ENCODE measurements around the gene TYR. TPM values are rescaled to one million over a fixed set of nuclear protein-coding genes. Genes with fewer than 3 reads are reported as not detected.

Gene TYR
- total RNA-seq, 1 experiment from 2014 or later, result not detected

- in situ Hi-C loops (cut with HindIII; ENCODE audit: low pct_unique_long_range_greater_than_20kb, low sequenced_read_pairs), result no loop called here
- H3K27ac ChIP-seq (ENCODE audit: low read length), result no peak overlapping the region
- no TSS peak for BruUV-seq (replicated peaks)
- ChIA-PET POLR2A (no interaction called here), CTCF (no interaction called here)
- no peaks in the 10 kb centered on the region for H3K27me3 ChIP-seq (ENCODE audit: control insufficient read depth, insufficient read depth, low read length)
- ATAC-seq (no peak), DNase-seq (ENCODE audit: low read depth, low spot score) (no peak)
- no peaks in the 10 kb centered on the region for H3K36me3 ChIP-seq (ENCODE audit: control insufficient read depth, insufficient read depth, low read length)
- intact Hi-C loops (cut with micrococcal nuclease; ENCODE audit: unreplicated experiment), result no loop called here
- no peaks in the 10 kb centered on the region for H3K4me1 ChIP-seq (ENCODE audit: control insufficient read depth, insufficient read depth, low read length)
- 0 out of 2 replicates have a peak, but pooled peaks cover 3% of the 10 kb centered on the region for H3K9me3 ChIP-seq (ENCODE audit: control insufficient read depth, insufficient read depth, low read depth, low read length)
- no peak overlapping the region for H3K4me3 ChIP-seq (ENCODE audit: low read depth in 2 of 2, low read length in 2 of 2)
- TF ChIP-seq, protein P1, sequence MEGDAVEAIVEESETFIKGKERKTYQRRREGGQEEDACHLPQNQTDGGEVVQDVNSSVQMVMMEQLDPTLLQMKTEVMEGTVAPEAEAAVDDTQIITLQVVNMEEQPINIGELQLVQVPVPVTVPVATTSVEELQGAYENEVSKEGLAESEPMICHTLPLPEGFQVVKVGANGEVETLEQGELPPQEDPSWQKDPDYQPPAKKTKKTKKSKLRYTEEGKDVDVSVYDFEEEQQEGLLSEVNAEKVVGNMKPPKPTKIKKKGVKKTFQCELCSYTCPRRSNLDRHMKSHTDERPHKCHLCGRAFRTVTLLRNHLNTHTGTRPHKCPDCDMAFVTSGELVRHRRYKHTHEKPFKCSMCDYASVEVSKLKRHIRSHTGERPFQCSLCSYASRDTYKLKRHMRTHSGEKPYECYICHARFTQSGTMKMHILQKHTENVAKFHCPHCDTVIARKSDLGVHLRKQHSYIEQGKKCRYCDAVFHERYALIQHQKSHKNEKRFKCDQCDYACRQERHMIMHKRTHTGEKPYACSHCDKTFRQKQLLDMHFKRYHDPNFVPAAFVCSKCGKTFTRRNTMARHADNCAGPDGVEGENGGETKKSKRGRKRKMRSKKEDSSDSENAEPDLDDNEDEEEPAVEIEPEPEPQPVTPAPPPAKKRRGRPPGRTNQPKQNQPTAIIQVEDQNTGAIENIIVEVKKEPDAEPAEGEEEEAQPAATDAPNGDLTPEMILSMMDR (IDR thresholded peaks at IDR 0.05), result no peak
- TF ChIP-seq TCF7L2 (IDR thresholded peaks at IDR 0.05; ENCODE audit: low read depth, low read length) (no peak), REST (IDR thresholded peaks at IDR 0.05; ENCODE audit: insufficient read depth in 1 of 2, low read depth in 2 of 2, low read length in 1 of 2) (no peak), SIN3A (IDR thresholded peaks at IDR 0.05; ENCODE audit: borderline replicate concordance, insufficient read depth, low read depth, low read length) (no peak), POLR2AphosphoS5 (IDR thresholded peaks at IDR 0.05; ENCODE audit: low read depth, low read length) (no peak)
Observed at GRCh38 chr11:89163686-89164085, 14.0 kb upstream of the TYR start.

GRCh38 chr11:89168396-89168795, 9.3 kb upstream of the TYR start:
- no TSS peak for BruUV-seq (replicated peaks)
- H3K27me3 ChIP-seq (ENCODE audit: control insufficient read depth, insufficient read depth, low read length), result no peaks in the 10 kb centered on the region
- ChIA-PET CTCF (no interaction called here), POLR2A (no interaction called here)
- H3K9me3 ChIP-seq (ENCODE audit: control insufficient read depth, insufficient read depth, low read depth, low read length), result no peaks in the 10 kb centered on the region
- DNase-seq (ENCODE audit: low read depth, low spot score) (no peak), ATAC-seq (no peak)
- no peaks in the 10 kb centered on the region for H3K4me1 ChIP-seq (ENCODE audit: control insufficient read depth, insufficient read depth, low read length)
- no peaks in the 10 kb centered on the region for H3K36me3 ChIP-seq (ENCODE audit: control insufficient read depth, insufficient read depth, low read length)
- H3K4me3 ChIP-seq (ENCODE audit: low read depth in 2 of 2, low read length in 2 of 2), result no peak overlapping the region
- TF ChIP-seq SIN3A (IDR thresholded peaks at IDR 0.05; ENCODE audit: borderline replicate concordance, insufficient read depth, low read depth, low read length), result no peak
- TF ChIP-seq, protein P1 (IDR thresholded peaks at IDR 0.05), result no peak
- no peak for TF ChIP-seq POLR2AphosphoS5 (IDR thresholded peaks at IDR 0.05; ENCODE audit: low read depth, low read length)
- TF ChIP-seq REST (IDR thresholded peaks at IDR 0.05; ENCODE audit: insufficient read depth in 1 of 2, low read depth in 2 of 2, low read length in 1 of 2), result no peak
- no peak for TF ChIP-seq TCF7L2 (IDR thresholded peaks at IDR 0.05; ENCODE audit: low read depth, low read length)
- H3K27ac ChIP-seq (ENCODE audit: low read length), result no peak overlapping the region
- intact Hi-C loops (cut with micrococcal nuclease; ENCODE audit: unreplicated experiment), result no loop called here
- in situ Hi-C loops (cut with HindIII; ENCODE audit: low pct_unique_long_range_greater_than_20kb, low sequenced_read_pairs), result no loop called here
